HepG2 (cell line): ENCODE data around the gene CNR2. TPM values are rescaled to one million over a fixed set of nuclear protein-coding genes. Genes with fewer than 3 reads are reported as not detected.
A peak's percentile ranks its signal among the peaks of the same experiment; 100 is the strongest.
"Not testable (repeated sequence)": the region's sequence is repeated elsewhere in the genome, so short reads cannot be mapped to it uniquely, and the experiment has no call there.

ENCODE experiments used
- ATAC-seq: fragments of 200-7000 bp; cut with Tn5 transposase; 3 replicates; pipeline ENCODE4 v1.9.1; 2020; ENCODE audit warnings: mild to moderate bottlenecking, moderate library complexity
- BruUV-seq: library from RNA; stranded (reverse); fragments of 400-500 nt; replicated peaks from 2 replicates; lab custom pipeline; 2021; lab: Mats Ljungman, UMichigan
- CTCF ChIA-PET: fragments of 300-600 bp; formaldehyde crosslinking; extraction: SDS; loops from one replicate; lab custom pipeline; 2021; ENCODE audit warnings: low total read pairs, inconsistent platforms, low intra/inter-chr PET ratio; lab: Yijun Ruan, JAX
- POLR2A ChIA-PET: fragments of 350-600 bp; sonication (Branson Sonifier 250); formaldehyde crosslinking; loops from one replicate; lab custom pipeline; 2020; ENCODE audit warnings: antibody characterized with exemption, inconsistent platforms; lab: Yijun Ruan, JAX
- DNase-seq: peaks from one replicate; pipeline ENCODE4 v3.0.0-alpha.2; 2015; ENCODE audit warnings: low spot score
- FAIRE-seq: peaks from 3 replicates; lab custom pipeline; 2011; peaks lifted over from hg19 to GRCh38; lab: Jason Lieb, UNC
- H2AFZ ChIP-seq: one replicate; pipeline ENCODE4 v1.6.1; 2011; ENCODE audit warnings: low read length, inconsistent platforms
- H3K27ac ChIP-seq: fragments of 300-600 bp; 3 replicates; pipeline ENCODE4 v1.8.0; 2011; ENCODE audit warnings: mixed run types, mild to moderate bottlenecking, mixed read lengths, low read length, inconsistent platforms; ENCODE audit not compliant: insufficient read depth; ENCODE audit errors: extremely low read length
- H3K27me3 ChIP-seq, 2 experiments: fragments of 200-600 bp in 1 of 2; 2 replicates in 1 of 2; 3 replicates in 1 of 2; pipeline versions ENCODE4 v1.6.0 to v1.8.0; 2011; ENCODE audit warnings: low read length in 2 of 2, mild to moderate bottlenecking in 2 of 2, moderate library complexity in 2 of 2, inconsistent platforms in 1 of 2; ENCODE audit not compliant: insufficient read depth in 2 of 2, control insufficient read depth in 1 of 2
- H3K36me3 ChIP-seq, 2 experiments: fragments of 200-600 bp in 1 of 2; replicated peaks in 1 of 2; 2 replicates in 1 of 2; 3 replicates in 1 of 2; pipeline versions ENCODE4 v1.5.1 to v1.8.0; 2011; ENCODE audit warnings: low read length in 2 of 2, inconsistent platforms in 1 of 2; ENCODE audit not compliant: insufficient read depth in 2 of 2, control insufficient read depth in 1 of 2
- H3K4me1 ChIP-seq: 2 replicates; pipeline ENCODE4 v1.5.1; 2012; ENCODE audit warnings: low read length, inconsistent platforms; ENCODE audit not compliant: insufficient read depth
- H3K4me2 ChIP-seq: 2 replicates; pipeline ENCODE4 v1.6.0; 2011; ENCODE audit warnings: low read depth, low read length, inconsistent platforms
- H3K4me3 ChIP-seq, 3 experiments: fragments of 200-600 bp in 1 of 3; sonication (generic), shearing (Covaris generic) in 1 of 3; replicated peaks in 1 of 3; 2 replicates each; pipeline ENCODE4 v1.5.1; 2011 to 2016; ENCODE audit warnings: low read length in 3 of 3, inconsistent platforms in 2 of 3, low read depth in 2 of 3, mild to moderate bottlenecking in 2 of 3, control low read depth in 1 of 3, mixed read lengths in 1 of 3; ENCODE audit not compliant: insufficient read depth in 1 of 3
- H3K79me2 ChIP-seq: one replicate; pipeline ENCODE4 v1.6.1; 2011; ENCODE audit warnings: low read length, inconsistent platforms; ENCODE audit not compliant: insufficient read depth
- H3K9ac ChIP-seq: 2 replicates; pipeline ENCODE4 v1.6.0; 2011; ENCODE audit warnings: mild to moderate bottlenecking, low read depth, low read length, inconsistent platforms; ENCODE audit not compliant: insufficient read depth
- H3K9me3 ChIP-seq: 2 replicates; pipeline ENCODE4 v1.5.1; 2012; ENCODE audit warnings: mild to moderate bottlenecking, low read length
- H4K20me1 ChIP-seq: 2 replicates; pipeline ENCODE4 v1.6.0; 2011; ENCODE audit warnings: inconsistent platforms, mild to moderate bottlenecking, low read length, moderate library complexity; ENCODE audit not compliant: insufficient read depth
- DNMT1 ChIP-seq: sonication (generic); formaldehyde crosslinking; IDR thresholded peaks from 2 replicates; pipeline ENCODE4 v1.5.1; 2020; ENCODE audit warnings: mild to moderate bottlenecking, missing genetic modification reagents
- ZNF564 ChIP-seq: sonication (generic); formaldehyde crosslinking; IDR thresholded peaks from 2 replicates; pipeline ENCODE4 v1.8.1; 2023; ENCODE audit warnings: mild to moderate bottlenecking, missing genetic modification reagents
- ZNF766 ChIP-seq: sonication (generic); formaldehyde crosslinking; IDR thresholded peaks from 2 replicates; pipeline ENCODE4 v1.5.0; 2020; ENCODE audit warnings: missing genetic modification reagents, borderline replicate concordance
- WGBS: methylation state at CpG from one replicate; pipeline ENCODE4 v1.1.6; 2017; ENCODE audit warnings: low lambda C conversion rate; 5-methylcytosine and 5-hydroxymethylcytosine counted together
- in situ Hi-C: cut with HindIII; loops from 2 replicates; pipeline ENCODE4 v1.10.0; 2017; ENCODE audit warnings: low pct_unique_long_range_greater_than_20kb; ENCODE audit not compliant: extremely low pct_ligation_motif_present
- intact Hi-C: fragments of 100-400 bp; cut with micrococcal nuclease; formaldehyde crosslinking; loops from one replicate; pipeline ENCODE4 v1.10.0; 2022; ENCODE audit not compliant: unreplicated experiment
- polyA plus RNA-seq, 8 experiments: library from polyadenylated mRNA; depleted of rRNA in 3 of 8; stranded (reverse) in 7 of 8; unstranded in 1 of 8; fragments of >200 nt; fragmentation: Illumina TruSeq in 4 of 8; extraction: Trizol in 4 of 8; gene quantifications; 2 replicates each; pipeline versions ENCODE4 v1.2.1 to v1.2.3, GENCODE V29; 2011 to 2016; ENCODE audit warnings: low read depth in 4 of 8, missing spikeins in 1 of 8, mixed read lengths in 1 of 8; ENCODE audit not compliant: insufficient read depth in 1 of 8
- total RNA-seq, 5 experiments: library from RNA; depleted of rRNA; stranded (reverse); fragments of >200 nt; fragmentation: Illumina TruSeq; extraction: Trizol; gene quantifications; 2 replicates each; pipeline ENCODE4 v1.2.3, GENCODE V29; 2016; ENCODE audit warnings: low read depth in 1 of 5
- TF ChIP-seq, protein P1 (sequence below): conservative IDR thresholded peaks from 2 replicates; pipeline ENCODE4 v1.6.1; 2018; ENCODE audit warnings: missing genetic modification reagents

CNR2 gene
- total and polyA plus RNA-seq, 2 of the 13 experiments (the other 11 are each of a cell fraction or from before 2014, with no cell fraction given) = not detected

GRCh38 chr1:23848673-23849616 is 64.2 kb downstream of the CNR2 start (continued):
- TF ChIP-seq, protein P1, sequence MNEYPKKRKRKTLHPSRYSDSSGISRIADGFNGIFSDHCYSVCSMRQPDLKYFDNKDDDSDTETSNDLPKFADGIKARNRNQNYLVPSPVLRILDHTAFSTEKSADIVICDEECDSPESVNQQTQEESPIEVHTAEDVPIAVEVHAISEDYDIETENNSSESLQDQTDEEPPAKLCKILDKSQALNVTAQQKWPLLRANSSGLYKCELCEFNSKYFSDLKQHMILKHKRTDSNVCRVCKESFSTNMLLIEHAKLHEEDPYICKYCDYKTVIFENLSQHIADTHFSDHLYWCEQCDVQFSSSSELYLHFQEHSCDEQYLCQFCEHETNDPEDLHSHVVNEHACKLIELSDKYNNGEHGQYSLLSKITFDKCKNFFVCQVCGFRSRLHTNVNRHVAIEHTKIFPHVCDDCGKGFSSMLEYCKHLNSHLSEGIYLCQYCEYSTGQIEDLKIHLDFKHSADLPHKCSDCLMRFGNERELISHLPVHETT (CRISPR knock-in tag) = no peak
- no peak for TF ChIP-seq DNMT1 (CRISPR knock-in tag)

DNA sequence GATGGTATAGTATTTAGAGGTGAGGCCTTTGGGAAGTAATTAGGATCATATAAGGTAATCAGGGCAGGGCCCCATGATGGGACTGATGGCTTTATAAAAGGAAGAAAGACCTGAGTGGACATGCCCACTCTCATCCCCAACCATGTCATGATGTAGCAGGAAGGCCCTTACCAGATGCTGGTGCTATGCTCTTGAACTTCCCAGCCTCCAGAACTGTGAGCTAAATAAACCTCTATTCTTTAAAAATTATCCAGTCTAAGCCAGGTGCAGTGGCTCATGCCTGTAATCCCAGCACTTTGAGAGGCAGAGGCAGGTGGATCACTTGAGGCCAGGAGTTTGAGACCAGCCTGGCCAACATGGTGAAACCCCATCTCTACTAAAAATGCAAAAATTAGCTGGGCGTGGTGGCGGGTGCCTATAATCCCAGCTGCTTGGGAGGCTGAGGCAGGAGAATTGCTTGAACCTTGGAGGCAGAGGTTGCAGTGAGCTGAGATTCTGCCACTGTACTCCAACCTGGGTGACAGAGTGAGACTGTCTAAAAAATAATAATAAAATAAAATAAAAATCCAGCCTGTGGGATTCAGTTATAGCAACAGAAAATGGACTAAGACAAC is 65.6 kb downstream of the CNR2 start:
- CTCF ChIA-PET, FAIRE-seq: not testable (repeated sequence)

More for the DNA sequence above, 65.6 kb downstream of the CNR2 start:
- in situ Hi-C loops, H3K79me2 ChIP-seq, BruUV-seq, POLR2A ChIA-PET, H3K36me3 ChIP-seq, H3K4me2 ChIP-seq, intact Hi-C loops, H4K20me1 ChIP-seq, H3K9me3 ChIP-seq, ATAC-seq, H3K9ac ChIP-seq, H3K4me1 ChIP-seq, H2AFZ ChIP-seq, H3K27me3 ChIP-seq, H3K27ac ChIP-seq, H3K4me3 ChIP-seq, DNase-seq: not testable (repeated sequence)
- TF ChIP-seq ZNF766 (CRISPR knock-in tag) (peak; percentile 90; the same call in 1 of the 2 replicates), ZNF564 (CRISPR knock-in tag) (peak; percentile 97)
- 100% methylated on average over 2 of the region's 2 CpGs for whole genome bisulfite sequencing
